DOHH2 (cell line): ENCODE data around the gene C1orf232.

Source experiments
- EZH2phosphoT487 ChIP-seq: fragments of 200-600 bp; sonication (generic); IDR thresholded peaks from 2 replicates; pipeline ENCODE4 v1.6.1; 2017; ENCODE audit warnings: borderline replicate concordance, mild to moderate bottlenecking, antibody characterized with exemption, low read length, moderate library complexity, mixed read lengths
- TF ChIP-seq, protein P1 (sequence below): fragments of 200-600 bp; sonication (generic); IDR thresholded peaks from one replicate; pipeline ENCODE4 v1.5.1; 2014; ENCODE audit warnings: antibody characterized with exemption, mild to moderate bottlenecking, low read depth, low read length; ENCODE audit not compliant: poor library complexity, severe bottlenecking

DNA sequence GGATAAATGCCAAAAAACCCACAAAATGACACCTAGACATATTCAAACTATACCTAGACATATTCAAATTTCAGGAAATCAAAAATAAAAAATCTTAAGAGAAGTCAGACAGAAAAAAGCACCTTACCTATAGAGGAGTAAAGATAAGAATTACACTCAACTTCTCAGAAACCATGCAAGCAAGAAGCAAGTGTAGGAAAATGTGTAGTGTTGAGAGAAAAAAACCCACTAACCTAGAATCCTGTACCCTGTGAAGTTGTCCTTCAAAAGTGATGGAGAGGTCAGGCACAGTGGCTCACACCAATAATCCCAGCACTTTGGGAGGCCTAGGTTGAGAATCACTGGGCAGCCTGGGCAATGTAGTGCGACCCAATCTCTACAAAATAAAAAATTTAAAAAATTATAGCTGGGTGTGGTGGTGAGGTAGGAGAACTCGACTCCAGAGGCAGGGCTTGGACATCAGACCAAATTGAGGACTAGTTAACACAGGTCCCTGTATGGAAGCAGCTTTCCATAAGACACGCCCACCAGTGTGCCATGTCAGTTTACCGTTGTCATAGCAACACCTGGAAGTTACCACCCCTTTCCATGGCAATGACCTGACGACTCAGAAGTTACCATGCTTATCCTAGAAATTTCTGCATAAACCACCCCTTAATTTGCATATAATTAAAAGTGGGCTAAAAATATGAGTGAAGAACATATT lies 36.5 kb downstream of the C1orf232 start:
- TF ChIP-seq, protein P1, sequence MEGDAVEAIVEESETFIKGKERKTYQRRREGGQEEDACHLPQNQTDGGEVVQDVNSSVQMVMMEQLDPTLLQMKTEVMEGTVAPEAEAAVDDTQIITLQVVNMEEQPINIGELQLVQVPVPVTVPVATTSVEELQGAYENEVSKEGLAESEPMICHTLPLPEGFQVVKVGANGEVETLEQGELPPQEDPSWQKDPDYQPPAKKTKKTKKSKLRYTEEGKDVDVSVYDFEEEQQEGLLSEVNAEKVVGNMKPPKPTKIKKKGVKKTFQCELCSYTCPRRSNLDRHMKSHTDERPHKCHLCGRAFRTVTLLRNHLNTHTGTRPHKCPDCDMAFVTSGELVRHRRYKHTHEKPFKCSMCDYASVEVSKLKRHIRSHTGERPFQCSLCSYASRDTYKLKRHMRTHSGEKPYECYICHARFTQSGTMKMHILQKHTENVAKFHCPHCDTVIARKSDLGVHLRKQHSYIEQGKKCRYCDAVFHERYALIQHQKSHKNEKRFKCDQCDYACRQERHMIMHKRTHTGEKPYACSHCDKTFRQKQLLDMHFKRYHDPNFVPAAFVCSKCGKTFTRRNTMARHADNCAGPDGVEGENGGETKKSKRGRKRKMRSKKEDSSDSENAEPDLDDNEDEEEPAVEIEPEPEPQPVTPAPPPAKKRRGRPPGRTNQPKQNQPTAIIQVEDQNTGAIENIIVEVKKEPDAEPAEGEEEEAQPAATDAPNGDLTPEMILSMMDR: no peak
- TF ChIP-seq EZH2phosphoT487: no peak
